ENCODE data around the gene P2RX6. TPM values are rescaled to one million over a fixed set of nuclear protein-coding genes. Genes with fewer than 3 reads are reported as not detected.

P2RX6 gene
- total and polyA plus RNA-seq, 2 experiments from 2014 or later: not detected

GRCh38 chr22:21051145-21051830 is 36.3 kb downstream of the P2RX6 start (continued):
- TF ChIP-seq STAT1 (IDR thresholded peaks at IDR 0.05; ENCODE audit: unreplicated experiment) (no peak), JUNB (IDR thresholded peaks at IDR 0.05; ENCODE audit: unreplicated experiment) (no peak), ZNF462 (CRISPR knock-in tag; IDR thresholded peaks at IDR 0.05) (no peak), ZNF114 (CRISPR knock-in tag; IDR thresholded peaks at IDR 0.05) (no peak)

GRCh38 chr22:21051831-21052400 is 37.0 kb downstream of the P2RX6 start:
- Mint-ChIP-seq H3K36me3 (ENCODE audit: low read depth) (no peaks in the 10 kb centered on the region; the same call in 2 of the 3 replicates), H3K4me1 (peaks cover 32% of the 10 kb centered on the region), H3K9me3 (no peaks in the 10 kb centered on the region), H3K4me3 (peak overlapping the region; percentile 15; the same call in 1 of the 3 replicates), H3K27me3 (ENCODE audit: insufficient read depth, low read depth, poor library complexity) (peaks cover 31% of the 10 kb centered on the region), H3K27ac (peak overlapping the region; percentile 17; the same call in 1 of the 2 replicates)
- Histone ChIP-seq H3K4me1 (ENCODE audit: insufficient read depth) (peaks cover 19% of the 10 kb centered on the region), H3K79me2 (replicated peaks; ENCODE audit: insufficient read depth) (no peaks in the 10 kb centered on the region), H3K4me2 (peak overlapping the region; percentile 17), H4K20me1 (replicated peaks; ENCODE audit: insufficient read depth) (no peaks in the 10 kb centered on the region), H3K27me3 (ENCODE audit: insufficient read depth) (no peaks in the 10 kb centered on the region), H3K9me2 (ENCODE audit: insufficient read depth) (no peaks in the 10 kb centered on the region), H2AFZ (0 out of 2 replicates have a peak overlapping the region, but pooled peaks have one; percentile 52), H3K27ac (ENCODE audit: low read depth) (0 out of 2 replicates have a peak overlapping the region, but pooled peaks have one; percentile 52), H3K4me3 (no peak overlapping the region), H3F3A (replicated peaks; ENCODE audit: low read depth) (no peaks in the 10 kb centered on the region), H3K36me3 (ENCODE audit: insufficient read depth) (no peaks in the 10 kb centered on the region)
- peak; percentile 42 for ATAC-seq
- peak; percentile 47 for DNase-seq (ENCODE audit: low spot score)
- TF ChIP-seq ZNF331 (CRISPR knock-in tag; IDR thresholded peaks at IDR 0.05; ENCODE audit: low read depth) (no peak), CREB1 (CRISPR knock-in tag; IDR thresholded peaks at IDR 0.05; ENCODE audit: low read depth) (no peak), STAT1 (IDR thresholded peaks at IDR 0.05; ENCODE audit: unreplicated experiment) (no peak), ETS1 (IDR thresholded peaks at IDR 0.05) (no peak), EZH2phosphoT487 (IDR thresholded peaks at IDR 0.05; ENCODE audit: unreplicated experiment) (no peak)
